ENCODE results near the gene PRM1.

PRM1 gene

GRCh38 chr16:11255737-11256660 lies 25.1 kb downstream of the PRM1 start, which contains the start of gene SOCS1:
Gene SOCS1 (minus strand): TSS chr16:11256204. CDS start chr16:11255478, 726 bp downstream.
- DNase-seq (ENCODE audit: low read depth), result peak; percentile 80
- peak; percentile 37 for TF ChIP-seq CTCF (IDR thresholded peaks at IDR 0.05; ENCODE audit: insufficient read depth, low read depth, low read length, missing control alignments)
- H3K4me3 ChIP-seq (ENCODE audit: low read length), result peak within 1 kb of the TSS; percentile 73

DNA sequence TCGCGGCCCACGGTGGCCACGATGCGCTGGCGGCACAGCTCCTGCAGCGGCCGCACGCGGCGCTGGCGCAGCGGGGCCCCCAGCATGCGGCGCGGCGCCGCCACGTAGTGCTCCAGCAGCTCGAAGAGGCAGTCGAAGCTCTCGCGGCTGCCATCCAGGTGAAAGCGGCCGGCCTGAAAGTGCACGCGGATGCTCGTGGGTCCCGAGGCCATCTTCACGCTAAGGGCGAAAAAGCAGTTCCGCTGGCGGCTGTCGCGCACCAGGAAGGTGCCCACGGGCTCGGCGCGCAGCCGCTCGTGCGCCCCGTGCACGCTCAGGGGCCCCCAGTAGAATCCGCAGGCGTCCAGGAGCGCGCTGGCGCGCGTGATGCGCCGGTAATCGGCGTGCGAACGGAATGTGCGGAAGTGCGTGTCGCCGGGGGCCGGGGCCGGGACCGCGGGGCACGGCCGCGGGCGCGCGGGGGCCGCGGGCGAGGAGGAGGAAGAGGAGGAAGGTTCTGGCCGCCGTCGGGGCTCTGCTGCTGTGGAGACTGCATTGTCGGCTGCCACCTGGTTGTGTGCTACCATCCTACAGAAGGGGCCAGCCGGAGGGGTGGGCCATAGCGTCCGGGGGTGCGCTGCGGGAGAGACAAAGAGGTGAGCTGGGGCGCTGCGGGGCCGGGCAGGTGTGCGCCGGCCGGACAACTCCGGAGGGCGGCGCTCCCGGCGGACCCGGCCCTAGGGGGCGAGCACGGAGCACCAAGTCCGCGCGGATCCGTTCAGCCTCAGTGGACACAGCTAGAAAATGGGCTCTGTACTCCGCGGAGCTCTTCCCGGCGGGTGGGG lies 26.0 kb downstream of the PRM1 start:
- DNase-seq (ENCODE audit: low read depth), result peak; percentile 63
- no peak for TF ChIP-seq CTCF (IDR thresholded peaks at IDR 0.05; ENCODE audit: insufficient read depth, low read depth, low read length, missing control alignments)
- H3K4me3 ChIP-seq (ENCODE audit: low read length), result peak overlapping the region; percentile 53

GRCh38 chr16:11253995-11254912 lies 26.9 kb downstream of the PRM1 start:
- DNase-seq (ENCODE audit: low read depth), result no peak
- TF ChIP-seq CTCF (IDR thresholded peaks at IDR 0.05; ENCODE audit: insufficient read depth, low read depth, low read length, missing control alignments), result no peak
- peak overlapping the region; percentile 29 for H3K4me3 ChIP-seq (ENCODE audit: low read length)

GRCh38 chr16:11253009-11253994 lies 27.8 kb downstream of the PRM1 start:
- no peak for DNase-seq (ENCODE audit: low read depth)
- H3K4me3 ChIP-seq (ENCODE audit: low read length), result no peak overlapping the region
- no peak for TF ChIP-seq CTCF (IDR thresholded peaks at IDR 0.05; ENCODE audit: insufficient read depth, low read depth, low read length, missing control alignments)

- no peak overlapping the region for H3K4me3 ChIP-seq (ENCODE audit: low read length)
- DNase-seq (ENCODE audit: low read depth), result no peak
- no peak for TF ChIP-seq CTCF (IDR thresholded peaks at IDR 0.05; ENCODE audit: insufficient read depth, low read depth, low read length, missing control alignments)
These were observed 28.6 kb downstream of the PRM1 start for GRCh38 chr16:11252482-11252931.

Measured in epithelial cell of esophagus (primary cell).